ENCODE data around the gene ANKRD49. TPM values are rescaled to one million over a fixed set of nuclear protein-coding genes. Genes with fewer than 3 reads are reported as not detected.
"Not testable (repeated sequence)": the region's sequence is repeated elsewhere in the genome, so short reads cannot be mapped to it uniquely, and the experiment has no call there.

The ANKRD49 gene
- total RNA-seq, 1 experiment from 2014 or later: 12.7 TPM

GRCh38 chr11:94501522-94501921 lies 7.7 kb downstream of the ANKRD49 start:
- H3K27me3 ChIP-seq (ENCODE audit: insufficient read depth, low read depth): no peaks in the 10 kb centered on the region
- BruUV-seq (replicated peaks): no TSS peak
- H3K27ac ChIP-seq: no peak overlapping the region
- H3K4me2 ChIP-seq: no peak overlapping the region
- peaks cover 4% of the 10 kb centered on the region for H3F3A ChIP-seq (ENCODE audit: insufficient read depth, low read depth)
- peaks cover 13% of the 10 kb centered on the region; the same call in 1 of the 2 replicates for H3K36me3 ChIP-seq (ENCODE audit: low read depth)
- no peak overlapping the region for H2AFZ ChIP-seq
- no peaks in the 10 kb centered on the region for H3K9me2 ChIP-seq (ENCODE audit: insufficient read depth)
- intact Hi-C loops (cut with micrococcal nuclease; ENCODE audit: unreplicated experiment): loop anchor here (5.0 kb wide), 2 partner anchors 314 to 1269 kb away; no protein-coding TSS in a partner anchor
- ChIA-PET POLR2A (ENCODE audit: unreplicated experiment) (no interaction called here), CTCF (no interaction called here)
- H3K4me1 ChIP-seq (replicated peaks; ENCODE audit: insufficient read depth): no peaks in the 10 kb centered on the region
- no peak overlapping the region for H3K4me3 ChIP-seq
- no peaks in the 10 kb centered on the region; the same call in 1 of the 2 replicates for H4K20me1 ChIP-seq (ENCODE audit: insufficient read depth)
- DNase-seq: no peak
- no peaks in the 10 kb centered on the region for H3K9me3 ChIP-seq (ENCODE audit: insufficient read depth, low read depth)
- TF ChIP-seq, protein P1, sequence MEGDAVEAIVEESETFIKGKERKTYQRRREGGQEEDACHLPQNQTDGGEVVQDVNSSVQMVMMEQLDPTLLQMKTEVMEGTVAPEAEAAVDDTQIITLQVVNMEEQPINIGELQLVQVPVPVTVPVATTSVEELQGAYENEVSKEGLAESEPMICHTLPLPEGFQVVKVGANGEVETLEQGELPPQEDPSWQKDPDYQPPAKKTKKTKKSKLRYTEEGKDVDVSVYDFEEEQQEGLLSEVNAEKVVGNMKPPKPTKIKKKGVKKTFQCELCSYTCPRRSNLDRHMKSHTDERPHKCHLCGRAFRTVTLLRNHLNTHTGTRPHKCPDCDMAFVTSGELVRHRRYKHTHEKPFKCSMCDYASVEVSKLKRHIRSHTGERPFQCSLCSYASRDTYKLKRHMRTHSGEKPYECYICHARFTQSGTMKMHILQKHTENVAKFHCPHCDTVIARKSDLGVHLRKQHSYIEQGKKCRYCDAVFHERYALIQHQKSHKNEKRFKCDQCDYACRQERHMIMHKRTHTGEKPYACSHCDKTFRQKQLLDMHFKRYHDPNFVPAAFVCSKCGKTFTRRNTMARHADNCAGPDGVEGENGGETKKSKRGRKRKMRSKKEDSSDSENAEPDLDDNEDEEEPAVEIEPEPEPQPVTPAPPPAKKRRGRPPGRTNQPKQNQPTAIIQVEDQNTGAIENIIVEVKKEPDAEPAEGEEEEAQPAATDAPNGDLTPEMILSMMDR (conservative IDR thresholded peaks at IDR 0.05): no peak
- TF ChIP-seq EZH2 (IDR thresholded peaks at IDR 0.05; ENCODE audit: low read depth): no peak
- H3K79me2 ChIP-seq (ENCODE audit: low read depth): no peaks in the 10 kb centered on the region

DNA sequence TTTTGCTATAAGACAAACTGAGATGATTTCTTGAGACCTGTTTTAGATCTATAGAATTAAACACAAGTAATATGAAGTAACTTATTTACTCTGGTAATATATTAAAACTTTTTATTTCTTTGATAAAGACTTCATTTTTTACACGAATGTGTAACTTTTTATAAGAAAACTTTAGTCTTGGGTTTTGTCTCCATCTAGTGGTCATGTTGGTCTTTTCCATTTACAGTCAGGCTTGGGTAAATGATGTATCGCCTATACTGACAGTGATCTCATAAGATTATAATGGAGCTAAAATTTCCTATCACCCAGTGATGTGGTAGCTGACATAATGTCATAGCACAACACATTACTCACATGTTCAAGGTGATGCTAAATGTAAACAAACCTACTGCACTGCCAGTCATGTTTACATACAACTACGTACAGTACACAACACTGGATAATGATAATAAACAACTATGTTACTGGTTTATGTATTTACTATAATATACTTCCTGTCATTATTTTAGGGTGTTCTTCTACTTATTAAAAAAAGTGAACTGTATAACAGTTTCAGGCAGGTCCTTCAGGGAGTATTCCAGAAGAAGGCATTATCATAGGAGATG lies 11.0 kb downstream of the ANKRD49 start:
- Histone ChIP-seq H3K9me2 (ENCODE audit: insufficient read depth) (no peaks in the 10 kb centered on the region), H3K9me3 (ENCODE audit: insufficient read depth, low read depth) (no peaks in the 10 kb centered on the region), H3K27ac (no peak overlapping the region), H3K4me2 (no peak overlapping the region), H3K4me1 (replicated peaks; ENCODE audit: insufficient read depth) (no peaks in the 10 kb centered on the region; the same call in 1 of the 2 replicates), H3K36me3 (ENCODE audit: low read depth) (no peaks in the 10 kb centered on the region), H2AFZ (no peak overlapping the region), H3F3A (ENCODE audit: insufficient read depth, low read depth) (peaks cover 10% of the 10 kb centered on the region), H3K79me2 (ENCODE audit: low read depth) (no peaks in the 10 kb centered on the region), H3K4me3 (no peak overlapping the region), H3K27me3 (ENCODE audit: insufficient read depth, low read depth) (no peaks in the 10 kb centered on the region), H4K20me1 (ENCODE audit: insufficient read depth) (no peaks in the 10 kb centered on the region)
- intact Hi-C loops (cut with micrococcal nuclease; ENCODE audit: unreplicated experiment): loop anchor here (1.0 to 5.0 kb wide), 5 partner anchors 317 to 1272 kb away; no protein-coding TSS in a partner anchor
- BruUV-seq (replicated peaks): no TSS peak
- DNase-seq: peak in 1 of 2 experiments; percentile 69
- POLR2A ChIA-PET (ENCODE audit: unreplicated experiment): no interaction called here
- CTCF ChIA-PET: interaction anchor here (1.3 to 1.8 kb wide), 2 partner anchors 10 to 609 kb away, joined by 3 to 10 read pairs; no protein-coding TSS in a partner anchor
- TF ChIP-seq, protein P1 (conservative IDR thresholded peaks at IDR 0.05): peak; percentile 91
- TF ChIP-seq EZH2 (IDR thresholded peaks at IDR 0.05; ENCODE audit: low read depth): no peak

- H3K4me3 ChIP-seq; H3K9me2 ChIP-seq (ENCODE audit: insufficient read depth); intact Hi-C loops (cut with micrococcal nuclease; ENCODE audit: unreplicated experiment); H3K27ac ChIP-seq; DNase-seq; H3K9me3 ChIP-seq (ENCODE audit: insufficient read depth, low read depth); H3K79me2 ChIP-seq (ENCODE audit: low read depth); H2AFZ ChIP-seq; H3K36me3 ChIP-seq (ENCODE audit: low read depth); H3K4me1 ChIP-seq (replicated peaks; ENCODE audit: insufficient read depth); H3K27me3 ChIP-seq (ENCODE audit: insufficient read depth, low read depth); H3K4me2 ChIP-seq; H4K20me1 ChIP-seq (ENCODE audit: insufficient read depth); POLR2A ChIA-PET (ENCODE audit: unreplicated experiment); BruUV-seq (replicated peaks): not testable (repeated sequence)
- CTCF ChIA-PET: interaction anchor here (0.7 kb wide), 1 partner anchor 337 kb away, joined by 5 read pairs; no protein-coding TSS in a partner anchor
- H3F3A ChIP-seq (ENCODE audit: insufficient read depth, low read depth): peaks cover 10% of the 10 kb centered on the region
Measured at GRCh38 chr11:94506513-94506912, 12.7 kb downstream of the ANKRD49 start.

Data from PC-9 (cell line).